GM10847 (cell line): ENCODE results near the gene PDXP.
A peak's percentile ranks its signal among the peaks of the same experiment; 100 is the strongest.

Source experiments
- POLR2A ChIP-seq: IDR thresholded peaks from 2 replicates; pipeline ENCODE4 v1.6.1; 2011; ENCODE audit not compliant: insufficient read length; ENCODE audit errors: extremely low read depth

Gene PDXP

DNA sequence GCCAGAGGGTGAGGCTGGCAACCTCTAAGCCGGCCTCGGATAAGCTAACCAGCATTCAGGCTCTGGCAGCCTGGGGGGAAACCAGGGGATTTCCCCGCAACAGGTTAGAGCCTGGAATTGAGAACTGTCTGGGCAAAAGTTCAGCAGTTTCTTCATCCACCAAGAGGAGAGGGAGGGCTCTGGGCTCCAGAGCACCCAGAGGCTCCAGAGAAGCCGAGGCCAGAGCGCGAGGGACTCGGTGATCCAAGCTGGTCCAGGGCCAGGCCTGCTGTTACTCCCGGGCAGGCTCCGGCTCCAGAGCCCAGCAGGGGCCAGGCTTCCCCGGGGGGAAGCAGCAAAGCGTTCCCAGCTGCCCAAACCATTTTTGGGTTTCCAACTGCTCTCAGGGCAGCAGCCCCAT is 32.4 kb upstream of the PDXP start:
- TF ChIP-seq POLR2A = no peak

- no peak for TF ChIP-seq POLR2A
Measured at GRCh38 chr22:37626556-37627075, 31.9 kb upstream of the PDXP start.

DNA sequence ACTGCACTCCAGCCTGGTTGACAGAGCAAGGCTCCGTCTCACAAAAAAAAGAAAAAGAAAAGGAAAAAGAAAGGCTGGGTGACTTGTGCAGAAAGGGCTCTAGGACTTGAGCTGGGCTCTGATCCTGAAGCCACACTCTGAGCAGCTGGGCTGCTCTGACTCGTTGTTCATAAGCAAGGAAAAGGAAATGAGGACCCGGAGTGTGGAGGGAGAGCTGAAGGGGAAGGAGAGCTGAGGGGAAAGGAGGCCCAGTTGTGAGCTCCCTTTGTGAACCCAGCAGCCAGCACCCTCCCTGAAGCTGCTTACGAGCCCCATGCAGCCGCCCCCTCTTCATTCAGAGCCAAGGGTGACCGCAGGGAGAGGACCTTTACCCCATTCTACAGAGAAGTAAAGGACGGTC is 31.4 kb upstream of the PDXP start:
- no peak for TF ChIP-seq POLR2A

GRCh38 chr22:37627545-37627944 is 31.0 kb upstream of the PDXP start:
- no peak for TF ChIP-seq POLR2A

GRCh38 chr22:37628830-37629229 is 29.7 kb upstream of the PDXP start:
- TF ChIP-seq POLR2A = no peak

DNA sequence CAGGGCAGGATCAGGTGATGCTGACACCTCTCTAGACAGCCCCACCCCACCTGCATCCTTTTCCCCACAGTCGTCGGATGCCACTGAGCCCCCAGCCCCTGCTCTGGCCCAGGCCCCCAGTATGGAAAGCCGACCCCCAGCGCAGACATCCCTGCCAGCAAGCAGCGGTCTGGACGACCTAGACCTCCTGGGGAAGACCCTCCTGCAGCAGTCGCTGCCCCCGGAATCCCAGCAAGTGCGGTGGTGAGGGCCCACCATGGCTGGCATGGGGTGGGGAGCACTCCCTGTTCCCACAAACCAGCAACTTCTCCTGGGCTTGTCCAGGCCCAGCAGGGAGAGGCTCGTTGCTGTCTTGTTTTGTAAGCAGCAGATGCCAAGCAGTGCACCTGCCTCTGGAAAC is 28.6 kb upstream of the PDXP start:
- TF ChIP-seq POLR2A = no peak

GRCh38 chr22:37630839-37631435 is 27.6 kb upstream of the PDXP start:
- TF ChIP-seq POLR2A = no peak

GRCh38 chr22:37631448-37632173 is 26.9 kb upstream of the PDXP start:
- TF ChIP-seq POLR2A = no peak

DNA sequence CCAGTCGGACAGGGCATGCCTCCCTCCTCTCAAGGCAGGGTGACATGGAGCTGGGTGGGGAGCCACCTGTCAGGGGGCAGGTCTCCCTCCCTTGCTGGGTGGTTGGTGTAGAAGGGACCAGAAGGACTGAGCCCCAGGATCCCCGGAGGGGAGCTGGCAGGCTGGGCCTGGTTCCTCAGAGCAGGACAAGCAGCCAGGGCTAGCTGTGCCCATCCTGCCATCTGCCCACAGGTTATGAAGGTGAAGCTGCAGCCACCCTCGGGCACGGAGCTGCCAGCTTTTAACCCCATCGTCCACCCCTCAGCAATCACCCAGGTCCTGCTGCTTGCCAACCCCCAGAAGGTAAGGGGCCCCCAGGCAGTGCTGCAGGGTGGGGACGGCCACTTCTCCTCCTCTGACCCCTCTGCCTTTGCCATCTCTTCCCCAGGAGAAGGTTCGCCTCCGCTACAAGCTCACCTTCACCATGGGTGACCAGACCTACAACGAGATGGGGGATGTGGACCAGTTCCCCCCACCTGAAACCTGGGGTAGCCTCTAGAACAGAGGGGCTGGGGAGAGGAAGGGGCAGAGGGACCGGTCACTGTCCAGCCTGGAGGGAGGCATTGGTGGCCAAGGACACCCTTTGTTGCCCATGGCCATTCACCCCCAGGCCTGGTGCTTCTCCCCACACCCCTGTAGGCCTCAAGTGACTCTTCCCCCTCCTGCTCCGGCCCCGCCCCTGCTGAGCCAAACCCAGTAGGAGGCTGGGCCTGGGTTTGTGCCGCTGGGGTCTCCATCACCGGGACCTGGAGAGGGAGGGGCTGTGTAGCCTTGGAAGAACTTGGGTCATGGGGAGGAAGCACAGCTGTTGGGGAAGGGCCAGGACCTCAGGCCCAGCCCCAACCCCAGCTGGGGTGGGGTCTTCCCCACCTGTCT is 26.1 kb upstream of the PDXP start:
- TF ChIP-seq POLR2A = no peak

GRCh38 chr22:37633089-37633624 is 25.4 kb upstream of the PDXP start:
- TF ChIP-seq POLR2A = no peak

DNA sequence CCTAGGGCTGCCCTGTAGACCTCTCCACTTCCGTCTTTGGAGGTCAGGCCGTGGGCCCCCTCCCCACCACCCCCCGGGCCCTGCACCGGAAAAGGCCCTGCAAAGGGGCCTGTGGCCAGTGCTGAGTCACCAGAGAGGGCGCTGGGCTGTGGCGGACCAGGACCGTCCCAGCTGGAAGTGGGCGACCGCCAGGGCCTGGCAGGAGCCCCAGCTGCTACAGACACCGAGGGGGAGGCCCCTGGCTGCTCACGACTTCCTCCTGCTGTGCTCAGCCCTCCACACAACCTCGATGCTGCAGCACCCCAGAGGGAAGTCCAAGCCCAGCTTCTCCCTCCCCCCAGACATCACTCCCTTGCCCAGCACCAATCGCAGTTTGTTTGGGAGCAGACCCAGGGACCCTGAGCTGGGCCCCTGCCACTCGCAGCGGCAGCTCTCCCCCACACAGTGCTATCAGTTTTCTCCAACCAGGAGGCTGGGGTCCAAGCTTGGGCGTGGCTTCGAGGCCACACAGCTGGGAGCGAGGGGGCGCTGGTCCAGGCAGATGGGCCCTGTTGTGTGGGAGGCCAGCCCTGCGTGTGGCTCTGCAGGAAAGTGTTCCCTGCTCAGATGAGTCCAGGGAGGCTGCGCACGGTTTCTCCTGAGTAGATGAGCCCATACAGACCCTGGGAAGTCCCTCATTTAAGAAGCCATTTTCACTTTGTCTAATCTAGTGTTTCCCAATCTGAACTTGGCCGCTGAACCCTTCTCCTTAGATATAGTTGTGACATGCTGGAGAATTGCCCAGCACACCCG is 24.7 kb upstream of the PDXP start:
- TF ChIP-seq POLR2A = peak; percentile 28

DNA sequence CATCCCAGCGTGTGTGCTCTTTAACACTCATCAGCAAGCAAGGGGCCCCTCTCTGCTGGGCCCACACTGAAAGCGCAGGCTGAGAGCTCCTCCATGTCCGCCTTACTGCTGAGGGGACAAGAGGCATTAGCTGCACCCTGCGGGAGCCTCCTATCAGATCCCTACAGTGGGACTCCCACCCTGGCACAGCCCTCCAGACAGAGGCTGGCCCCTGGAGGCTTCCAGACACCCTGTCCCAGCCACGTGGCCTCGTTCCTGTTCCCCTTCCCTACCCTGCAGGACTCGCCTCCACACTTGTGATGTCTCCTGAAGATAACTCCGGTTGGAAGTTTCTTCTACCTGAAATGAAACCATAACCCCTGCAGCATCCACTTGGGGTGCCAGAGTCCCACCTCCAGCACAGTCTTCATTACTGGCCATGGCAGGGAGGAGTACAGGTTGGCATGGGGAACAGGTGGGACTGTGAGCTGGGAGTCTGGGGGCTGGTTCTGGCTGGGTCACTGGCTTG is 24.1 kb upstream of the PDXP start:
- peak; percentile 2 for TF ChIP-seq POLR2A

GRCh38 chr22:37635157-37635556 is 23.4 kb upstream of the PDXP start:
- TF ChIP-seq POLR2A = no peak

- no peak for TF ChIP-seq POLR2A
Measured at GRCh38 chr22:37636186-37636948, 22.2 kb upstream of the PDXP start.

GRCh38 chr22:37636949-37637273 is 21.6 kb upstream of the PDXP start:
- TF ChIP-seq POLR2A = no peak
